Smooth muscle cell (in vitro differentiated cells): Measurements from ENCODE around the gene TFEB. TPM values are rescaled to one million over a fixed set of nuclear protein-coding genes. Genes with fewer than 3 reads are reported as not detected.

Source experiments
- DNase-seq: peaks from one replicate; lab custom pipeline; 2025; ENCODE audit not compliant: unreplicated experiment; lab: John Stamatoyannopoulos, UW
- H2AFZ ChIP-seq: fragments of 200-600 bp; sonication (generic); 2 replicates; pipeline ENCODE4 v1.6.0; 2016; ENCODE audit warnings: antibody characterized with exemption, low read depth, mild to moderate bottlenecking
- H3F3A ChIP-seq: fragments of 200-600 bp; sonication (generic); 2 replicates; pipeline ENCODE4 v1.6.0; 2017; ENCODE audit warnings: antibody characterized with exemption, low read depth
- H3K27ac ChIP-seq: fragments of 200-600 bp; sonication (generic); 2 replicates; pipeline ENCODE4 v1.5.1; 2016; ENCODE audit warnings: low read depth, mild to moderate bottlenecking
- H3K27me3 ChIP-seq: fragments of 200-600 bp; sonication (generic); 2 replicates; pipeline ENCODE4 v1.6.1; 2016; ENCODE audit warnings: low read depth, mild to moderate bottlenecking
- H3K36me3 ChIP-seq: fragments of 200-600 bp; sonication (generic); 2 replicates; pipeline ENCODE4 v1.5.1; 2016; ENCODE audit warnings: low read depth
- H3K4me1 ChIP-seq: fragments of 200-600 bp; sonication (generic); 2 replicates; pipeline ENCODE4 v1.5.1; 2016; ENCODE audit warnings: low read depth
- H3K4me2 ChIP-seq: fragments of 200-600 bp; sonication (generic); 2 replicates; pipeline ENCODE4 v1.6.0; 2016; ENCODE audit warnings: mild to moderate bottlenecking
- H3K4me3 ChIP-seq: fragments of 200-600 bp; sonication (generic); 2 replicates; pipeline ENCODE4 v1.5.1; 2016; ENCODE audit warnings: mild to moderate bottlenecking
- H3K79me2 ChIP-seq: fragments of 200-600 bp; sonication (generic); 2 replicates; pipeline ENCODE4 v1.6.0; 2016; ENCODE audit warnings: low read depth, mild to moderate bottlenecking
- H3K9ac ChIP-seq: fragments of 200-600 bp; sonication (generic); 2 replicates; pipeline ENCODE4 v1.6.0; 2016; ENCODE audit warnings: low read depth
- H3K9me3 ChIP-seq: fragments of 200-600 bp; sonication (generic); replicated peaks from 2 replicates; pipeline ENCODE4 v1.5.1; 2016; ENCODE audit warnings: low read depth
- H4K20me1 ChIP-seq: fragments of 200-600 bp; sonication (generic); 2 replicates; pipeline ENCODE4 v1.6.0; 2016; ENCODE audit warnings: low read depth
- CTCF ChIP-seq: fragments of 200-600 bp; sonication (generic); IDR thresholded peaks from 2 replicates; pipeline ENCODE4 v1.5.1; 2017; ENCODE audit warnings: borderline replicate concordance, mild to moderate bottlenecking, antibody characterized with exemption; ENCODE audit not compliant: insufficient read depth, poor library complexity, severe bottlenecking
- WGBS: methylation state at CpG from one replicate; pipeline ENCODE4 v1.1.7; 2016; ENCODE audit warnings: low lambda C conversion rate; 5-methylcytosine and 5-hydroxymethylcytosine counted together
- polyA plus RNA-seq: library from polyadenylated mRNA; unstranded; fragments of >200 nt; fragmentation: Nextera tagmentation; extraction: Ambion mirVana; gene quantifications from 2 replicates; pipeline ENCODE4 v1.2.1, GENCODE V29; 2016
- total RNA-seq: library from RNA; depleted of rRNA; stranded (reverse); fragments of >200 nt; gene quantifications from 2 replicates; pipeline ENCODE4 v1.2.3, GENCODE V29; 2014

The TFEB gene
- total and polyA plus RNA-seq, 2 experiments from 2014 or later = 15.3 to 15.7 TPM

GRCh38 chr6:41637194-41638001 is 98.0 kb downstream of the TFEB start:
- Histone ChIP-seq H3K9me3 (no peaks in the 10 kb centered on the region), H4K20me1 (peaks cover 33% of the 10 kb centered on the region), H3K27me3 (no peaks in the 10 kb centered on the region), H3F3A (peaks cover 35% of the 10 kb centered on the region), H3K9ac (peak overlapping the region; percentile 78), H3K27ac (peak overlapping the region; percentile 85), H3K4me3 (peak overlapping the region; percentile 79), H3K4me1 (peaks cover 35% of the 10 kb centered on the region), H2AFZ (peak overlapping the region; percentile 72), H3K4me2 (peak overlapping the region; percentile 96), H3K79me2 (peaks cover 51% of the 10 kb centered on the region), H3K36me3 (no peaks in the 10 kb centered on the region)
- WGBS = 2% methylated on average over 52 of the region's 54 CpGs
- no peak for TF ChIP-seq CTCF
- DNase-seq = no peak

- H3K9ac ChIP-seq = peak overlapping the region; percentile 78
- H3K4me3 ChIP-seq = peak overlapping the region; percentile 79
- no peaks in the 10 kb centered on the region for H3K9me3 ChIP-seq
- peaks cover 46% of the 10 kb centered on the region for H3K79me2 ChIP-seq
- peak overlapping the region; percentile 96 for H3K4me2 ChIP-seq
- peak overlapping the region; percentile 72 for H2AFZ ChIP-seq
- no peak for TF ChIP-seq CTCF
- 1% methylated on average over 22 of the region's 31 CpGs for WGBS
- H3K36me3 ChIP-seq = no peaks in the 10 kb centered on the region
- no peaks in the 10 kb centered on the region for H3K27me3 ChIP-seq
- H3K27ac ChIP-seq = peak overlapping the region; percentile 85
- no peak for DNase-seq
- peaks cover 34% of the 10 kb centered on the region for H3K4me1 ChIP-seq
- H3F3A ChIP-seq = peaks cover 29% of the 10 kb centered on the region
- H4K20me1 ChIP-seq = peaks cover 28% of the 10 kb centered on the region
These were observed 98.6 kb downstream of the TFEB start for GRCh38 chr6:41636833-41637193.

- Histone ChIP-seq H2AFZ (no peak overlapping the region), H3K36me3 (no peaks in the 10 kb centered on the region), H3K4me3 (no peak overlapping the region), H3F3A (peaks cover 25% of the 10 kb centered on the region), H3K27me3 (no peaks in the 10 kb centered on the region), H3K4me1 (peaks cover 28% of the 10 kb centered on the region), H4K20me1 (peaks cover 13% of the 10 kb centered on the region), H3K4me2 (peak overlapping the region; percentile 41), H3K79me2 (peaks cover 32% of the 10 kb centered on the region), H3K27ac (peak overlapping the region; percentile 17), H3K9ac (no peak overlapping the region), H3K9me3 (no peaks in the 10 kb centered on the region)
- DNase-seq = no peak
- no peak for TF ChIP-seq CTCF
- WGBS = 93% methylated on average over 6 of the region's 6 CpGs
These were observed 100.0 kb downstream of the TFEB start for GRCh38 chr6:41635365-41635764.

- no peaks in the 10 kb centered on the region for H3K36me3 ChIP-seq
- peaks cover 25% of the 10 kb centered on the region for H3K79me2 ChIP-seq
- H3K27ac ChIP-seq = peak overlapping the region; percentile 17
- no peak overlapping the region for H3K4me3 ChIP-seq
- TF ChIP-seq CTCF = no peak
- H4K20me1 ChIP-seq = peaks cover 6% of the 10 kb centered on the region
- H3F3A ChIP-seq = peaks cover 25% of the 10 kb centered on the region
- H3K9me3 ChIP-seq = no peaks in the 10 kb centered on the region
- H3K4me1 ChIP-seq = peaks cover 21% of the 10 kb centered on the region
- DNase-seq = no peak
- H3K27me3 ChIP-seq = no peaks in the 10 kb centered on the region
- H3K9ac ChIP-seq = no peak overlapping the region
- 9% methylated on average over 4 of the region's 4 CpGs for WGBS
- no peak overlapping the region for H2AFZ ChIP-seq
- H3K4me2 ChIP-seq = peak overlapping the region; percentile 41
These were observed 100.8 kb downstream of the TFEB start for GRCh38 chr6:41634657-41635056.
